Ecto neural progenitor cell (in vitro differentiated cells): ENCODE results near the gene NSMF.
"Not testable (repeated sequence)": the region's sequence is repeated elsewhere in the genome, so short reads cannot be mapped to it uniquely, and the experiment has no call there.

Experiments used
- DNase-seq: peaks from one replicate; pipeline ENCODE4 v3.0.0-alpha.2; 2018; ENCODE audit warnings: low spot score

Gene NSMF

DNA sequence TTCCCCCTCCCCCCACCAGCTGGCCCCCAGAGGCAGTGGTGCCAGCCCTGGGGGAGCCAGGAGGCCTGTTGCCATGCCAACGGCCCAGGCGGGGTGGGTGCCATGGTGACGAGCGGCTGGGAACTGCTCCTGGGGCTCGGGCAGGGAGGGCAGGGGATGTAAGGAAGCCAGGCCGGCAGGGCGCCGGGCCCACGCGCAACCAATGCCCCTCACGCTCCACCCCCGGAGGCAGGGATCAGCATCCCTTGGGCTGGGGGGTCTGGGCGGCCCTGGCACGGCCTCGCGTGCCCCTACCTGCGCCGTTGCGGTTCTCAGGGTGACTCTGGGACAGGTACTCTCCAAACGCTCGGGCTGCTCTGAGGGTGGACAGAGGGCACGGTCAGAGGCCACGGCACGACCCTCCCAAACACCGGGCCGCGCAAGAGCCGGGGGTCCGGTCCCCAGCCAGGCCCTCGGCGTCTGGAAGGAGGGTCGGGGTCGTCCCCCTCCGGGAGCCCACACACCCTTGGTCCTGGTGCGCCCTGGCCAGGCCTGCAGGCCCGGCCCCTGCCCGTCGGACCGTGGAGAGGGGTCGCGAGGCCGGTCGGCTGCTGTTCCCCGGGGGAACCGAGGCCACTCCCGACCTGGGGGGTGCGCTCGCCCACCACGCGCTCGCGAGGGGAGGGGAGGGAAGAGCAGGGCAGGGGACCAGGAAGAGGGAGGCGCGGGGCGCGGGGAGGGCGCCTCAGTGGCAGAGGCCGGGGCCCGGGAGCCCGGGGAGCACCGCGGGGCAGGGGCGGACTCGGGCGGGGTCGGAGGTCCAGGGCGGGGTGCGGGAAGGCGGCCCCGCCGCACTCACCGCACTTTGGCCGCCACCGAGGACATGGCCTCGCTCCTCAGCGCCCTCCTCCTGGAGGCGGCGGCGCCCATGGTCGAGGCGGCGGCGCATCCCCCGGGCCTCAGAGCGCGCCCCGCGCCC lies 661 bp downstream of the NSMF start:
- DNase-seq = peak; percentile 72

DNA sequence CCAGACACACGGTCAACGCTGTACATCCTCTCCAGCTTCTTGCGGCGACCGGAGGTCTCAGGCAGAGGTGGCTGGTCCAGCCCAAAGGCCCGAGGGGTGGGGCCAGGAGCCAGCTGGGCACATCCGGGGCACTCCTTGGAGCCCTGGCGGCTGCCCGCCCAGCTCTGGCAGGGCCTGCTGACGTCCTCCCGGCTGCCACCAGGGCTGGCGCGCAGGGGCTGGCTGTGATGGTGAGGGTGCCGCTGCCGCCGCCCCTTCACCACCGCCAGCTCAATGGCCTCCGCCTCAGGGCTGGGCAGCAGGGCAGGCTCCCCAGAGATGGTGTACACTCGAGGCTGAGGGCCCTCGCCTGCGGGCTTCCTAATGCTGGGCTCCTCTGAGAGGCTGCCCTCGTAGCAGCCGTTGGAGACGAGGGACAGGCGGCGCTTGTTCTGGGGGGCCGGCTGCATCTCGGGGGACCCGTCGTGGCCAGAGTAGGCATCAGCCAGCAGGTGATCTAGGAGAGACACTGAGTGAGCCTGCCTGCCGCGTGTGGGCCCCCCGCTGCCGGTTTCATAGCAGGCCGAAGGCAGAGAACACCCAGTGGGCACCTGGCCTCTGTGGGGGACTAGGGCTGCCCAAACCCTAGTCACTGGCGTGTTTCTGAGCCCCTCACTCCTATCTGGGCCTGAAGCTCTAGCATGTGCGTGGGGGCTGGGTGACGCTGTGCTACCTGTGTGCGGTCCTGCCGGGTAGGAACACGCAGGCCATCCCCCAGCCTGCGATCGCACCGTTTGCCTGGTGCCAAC lies 1.5 kb downstream of the NSMF start:
- DNase-seq = no peak

DNA sequence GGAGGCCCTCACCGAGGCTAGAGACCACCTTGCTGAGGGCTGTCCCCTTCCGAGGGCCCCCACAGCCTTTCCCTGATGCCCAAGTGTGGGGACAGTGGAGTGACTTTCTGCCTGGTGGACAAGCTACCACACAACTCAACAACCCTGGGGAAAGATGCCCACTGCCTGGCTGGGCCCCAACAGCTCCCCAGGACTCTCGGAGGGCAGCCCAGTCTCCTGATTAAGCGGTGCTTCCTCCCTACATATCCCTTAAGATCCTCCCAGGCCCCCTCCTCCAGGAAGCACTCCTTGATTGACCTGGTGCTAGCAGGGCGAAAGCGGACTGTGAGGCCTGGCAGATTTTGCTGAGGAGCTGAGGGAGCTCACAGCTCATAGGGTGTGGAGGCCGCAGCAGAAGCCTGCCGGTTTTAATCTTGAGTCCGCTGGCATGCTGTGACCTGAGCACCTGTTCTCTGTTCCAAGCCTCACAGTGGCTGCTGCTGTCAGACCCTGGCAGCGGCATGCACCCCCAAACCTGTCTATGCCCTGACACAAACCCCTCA lies 2.2 kb downstream of the NSMF start:
- no peak for DNase-seq

DNA sequence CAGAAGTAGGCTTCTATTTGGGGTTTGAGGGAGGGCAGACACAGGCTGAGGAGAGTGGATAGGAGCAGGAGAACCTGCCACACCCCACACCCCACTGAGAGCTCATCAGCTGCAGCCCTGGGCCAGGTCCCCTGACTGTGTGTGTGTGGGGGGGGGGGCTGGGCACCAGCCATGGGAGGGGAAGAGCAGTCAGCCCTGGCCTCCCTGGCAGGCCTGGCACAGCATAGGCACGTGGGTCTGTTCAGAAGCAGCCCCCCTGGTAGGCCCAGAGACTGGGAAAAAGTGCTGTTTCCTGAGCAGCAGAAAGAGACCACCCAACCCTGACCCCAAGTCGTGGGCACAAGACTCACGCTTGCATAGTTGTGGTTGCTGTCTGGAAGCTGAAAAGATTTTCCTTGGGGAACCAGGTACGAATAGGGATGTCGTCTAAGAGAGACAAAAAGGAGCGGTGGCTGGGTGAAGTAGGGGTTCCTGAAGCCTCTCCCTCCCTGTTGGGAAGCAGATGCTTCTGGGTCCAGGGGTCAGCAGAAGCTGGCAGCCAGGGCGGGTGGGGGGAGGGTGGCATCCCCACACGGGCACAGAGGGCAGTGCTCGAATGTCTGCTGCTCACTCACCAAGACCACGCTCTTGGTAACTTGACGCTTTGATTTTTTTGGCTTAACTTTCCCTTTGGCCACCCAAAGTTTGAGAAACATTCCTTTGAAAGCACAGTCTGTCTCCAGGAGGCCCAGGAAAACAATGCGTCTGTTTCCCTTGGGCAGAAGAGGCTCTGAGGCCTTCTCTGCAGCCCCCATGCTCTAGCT lies 2.9 kb downstream of the NSMF start:
- DNase-seq = no peak

DNA sequence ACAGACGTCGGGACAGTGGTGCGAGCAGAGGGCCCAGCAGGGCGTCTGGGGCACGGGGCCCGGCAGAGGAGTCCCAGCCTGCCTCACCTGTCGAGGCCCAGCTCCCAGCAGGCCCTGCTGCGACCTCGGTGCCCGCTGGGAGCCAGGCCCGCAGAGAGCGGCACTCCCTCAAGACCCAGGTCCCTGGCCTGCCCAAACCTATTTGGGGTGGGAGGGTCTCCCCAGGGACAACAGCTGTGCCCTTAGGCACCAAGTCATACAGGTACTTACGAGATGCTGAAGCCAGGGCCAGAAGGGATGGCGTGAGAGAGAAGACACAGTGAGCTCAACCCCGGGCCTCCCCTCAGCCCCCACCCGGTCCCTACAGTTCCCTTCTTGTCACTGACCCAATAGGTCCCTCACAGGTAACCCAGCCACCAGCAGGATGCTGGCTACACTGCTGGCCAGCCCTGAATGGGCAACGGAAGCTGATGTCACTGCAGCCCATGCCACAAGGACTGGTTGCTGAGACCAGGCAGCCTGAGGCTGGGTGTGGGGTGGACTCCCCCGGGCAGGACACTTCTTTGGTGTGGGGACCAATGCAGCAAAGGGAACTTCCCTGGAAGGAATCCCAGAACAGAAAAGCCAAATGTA lies 3.7 kb downstream of the NSMF start:
- DNase-seq = no peak

DNA sequence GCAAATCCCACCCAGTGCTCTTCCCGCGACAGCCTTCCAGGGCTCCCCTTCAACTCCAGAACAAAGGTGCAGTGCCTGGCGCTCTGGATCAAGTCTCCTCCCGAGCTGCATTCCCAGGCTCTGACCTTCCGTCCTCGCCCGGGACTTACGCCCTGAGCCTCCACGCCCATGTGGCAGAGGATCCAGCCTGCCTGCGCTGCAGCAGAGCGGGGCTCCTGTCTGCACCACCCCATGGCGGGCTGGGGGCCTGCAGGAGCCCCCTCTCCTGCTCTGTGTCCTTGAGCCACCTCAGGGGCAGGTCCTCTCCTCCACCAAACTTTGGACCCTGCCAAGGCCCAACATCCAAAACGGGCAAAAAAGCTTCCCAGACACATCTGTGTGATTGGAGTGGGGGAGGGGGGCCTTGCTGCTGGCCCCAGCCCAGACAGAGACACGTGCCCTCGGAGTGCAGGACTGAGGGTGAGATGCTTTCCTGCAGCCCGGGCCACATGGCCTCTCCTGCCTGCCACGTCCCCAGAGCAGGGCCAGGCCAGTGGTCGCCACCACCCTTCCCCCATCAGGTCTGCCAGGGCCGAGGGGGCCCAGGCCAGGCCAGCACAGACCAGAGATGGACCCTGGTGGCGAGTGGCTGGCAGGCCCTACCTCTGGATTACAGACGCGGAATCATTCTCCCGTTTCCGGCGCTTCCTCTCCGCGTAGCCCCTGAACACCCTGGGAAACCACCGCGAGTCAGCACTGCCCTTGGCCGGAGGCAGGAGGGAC lies 4.4 kb downstream of the NSMF start:
- DNase-seq = no peak

DNA sequence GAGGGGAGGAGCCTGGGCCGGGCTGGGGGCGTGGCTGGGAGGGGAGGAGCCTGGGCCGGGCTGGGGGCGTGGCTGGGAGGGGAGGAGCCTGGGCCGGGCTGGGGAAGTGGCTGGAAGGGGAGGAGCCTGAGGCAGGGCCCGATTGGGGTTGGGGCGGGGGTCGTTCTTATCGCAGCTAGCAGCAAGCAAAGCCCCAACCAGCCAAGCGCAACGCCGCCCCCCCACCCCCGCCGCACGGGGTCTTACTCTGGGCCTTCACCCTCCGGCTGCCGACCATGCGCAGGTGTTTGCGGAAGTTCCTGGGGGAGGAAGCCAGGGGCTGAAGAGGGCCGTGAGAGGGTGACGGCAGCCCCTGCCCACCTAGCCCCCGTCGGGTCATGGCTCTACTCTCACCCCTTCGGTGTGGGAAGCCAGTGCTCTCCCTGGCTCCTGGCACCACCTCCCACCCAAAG lies 5.0 kb downstream of the NSMF start:
- DNase-seq = peak; percentile 90

DNA sequence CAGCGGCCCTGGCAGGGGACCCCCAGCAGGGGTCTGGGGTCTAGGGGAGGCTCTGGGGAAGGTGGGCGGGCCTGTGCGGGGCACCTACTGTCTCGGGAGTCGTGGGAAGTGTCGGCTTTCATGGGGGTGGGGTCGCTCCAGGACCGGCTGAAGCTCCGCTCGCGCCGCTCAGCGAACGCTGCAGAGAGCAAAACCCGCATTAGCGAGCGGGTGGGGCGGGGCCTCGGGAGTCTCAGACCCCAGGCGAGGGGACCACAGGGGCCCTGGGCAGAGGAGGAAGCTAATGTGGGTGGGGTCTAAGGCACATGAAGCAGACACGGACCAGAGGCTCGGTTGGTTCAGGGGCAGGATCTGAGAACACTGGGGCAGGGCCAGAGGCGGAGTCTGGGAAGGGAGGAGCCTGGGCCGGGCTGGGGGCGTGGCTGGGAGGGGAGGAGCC lies 5.5 kb downstream of the NSMF start:
- DNase-seq = peak; percentile 92

DNA sequence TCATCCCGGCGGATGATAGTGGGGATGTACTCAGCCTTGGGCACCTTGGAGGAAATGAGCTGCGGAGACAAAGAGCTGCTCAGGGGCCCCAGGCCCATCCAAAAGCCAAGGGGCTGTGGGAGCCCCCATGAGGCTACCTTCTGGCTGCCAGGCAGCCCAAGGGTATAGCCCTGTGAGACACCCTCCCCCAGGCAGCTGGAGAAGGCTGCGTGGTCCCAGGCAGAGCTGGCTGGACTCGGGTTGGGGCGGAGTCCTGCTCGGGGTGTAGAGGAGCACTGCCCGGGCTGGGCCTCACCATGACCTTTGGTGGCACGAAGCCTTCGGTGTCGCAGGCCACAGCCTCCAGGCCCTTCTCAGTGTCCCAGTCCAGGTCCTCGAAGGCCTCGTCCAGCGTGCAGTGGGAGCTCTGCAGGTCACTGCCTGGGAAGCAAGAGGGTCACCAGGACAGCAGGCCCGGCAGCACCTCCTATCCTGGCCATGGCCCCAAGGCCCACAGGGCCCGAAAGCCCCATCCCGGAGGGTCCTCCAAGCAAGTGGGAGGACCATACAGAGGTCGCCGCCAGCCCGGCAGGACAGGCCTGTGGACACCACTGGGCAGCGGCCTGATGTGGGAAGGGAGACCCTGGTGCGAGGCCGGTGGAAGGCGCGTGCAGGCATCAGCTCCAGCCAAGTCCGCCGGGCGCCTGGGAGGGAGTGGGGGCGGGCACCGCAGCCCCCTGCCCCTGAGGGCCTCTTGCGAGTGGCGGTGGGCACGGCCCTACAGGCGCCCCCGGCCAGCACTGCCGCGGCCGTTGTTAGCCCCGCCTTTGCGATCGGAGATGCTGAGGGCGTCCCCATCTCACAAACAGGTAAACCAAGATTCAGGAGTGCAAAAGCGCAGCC lies 6.1 kb downstream of the NSMF start:
- no peak for DNase-seq

DNA sequence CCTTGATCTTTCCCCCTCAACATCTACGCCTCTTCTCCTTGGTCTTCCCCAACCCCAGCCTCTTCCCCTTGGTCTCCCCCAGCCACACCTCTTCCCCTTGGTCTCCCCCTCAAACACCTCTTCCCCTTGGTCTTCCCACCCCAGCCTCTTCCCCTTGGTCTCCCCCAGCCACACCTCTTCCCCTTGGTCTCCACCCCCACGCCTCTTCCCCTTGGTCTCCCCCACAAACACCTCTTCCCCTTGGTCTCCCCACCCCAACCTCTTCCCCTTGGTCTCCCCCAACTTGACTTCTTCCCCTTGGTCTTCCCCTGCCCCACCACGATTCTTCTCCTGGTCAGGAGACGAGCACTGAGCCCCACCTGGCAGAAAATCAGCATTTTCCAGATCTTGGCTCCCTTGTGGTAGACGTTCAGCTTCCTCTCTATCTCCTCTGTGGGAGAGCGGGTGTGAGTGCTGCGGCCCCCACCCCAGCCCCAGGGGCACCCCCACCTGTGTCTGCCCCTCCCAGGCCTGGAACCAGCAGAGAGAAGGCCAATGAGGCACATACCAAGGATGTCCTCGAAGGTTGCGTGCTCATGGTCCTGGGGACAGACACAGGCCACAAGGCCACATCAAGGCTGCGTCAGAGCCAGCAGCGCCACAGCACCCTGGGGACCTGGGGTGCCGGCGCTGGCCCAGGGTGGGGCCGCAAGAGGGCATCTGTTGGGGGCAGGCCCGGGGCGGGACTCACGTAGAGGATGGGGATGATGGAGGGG lies 7.0 kb downstream of the NSMF start:
- no peak for DNase-seq

DNA sequence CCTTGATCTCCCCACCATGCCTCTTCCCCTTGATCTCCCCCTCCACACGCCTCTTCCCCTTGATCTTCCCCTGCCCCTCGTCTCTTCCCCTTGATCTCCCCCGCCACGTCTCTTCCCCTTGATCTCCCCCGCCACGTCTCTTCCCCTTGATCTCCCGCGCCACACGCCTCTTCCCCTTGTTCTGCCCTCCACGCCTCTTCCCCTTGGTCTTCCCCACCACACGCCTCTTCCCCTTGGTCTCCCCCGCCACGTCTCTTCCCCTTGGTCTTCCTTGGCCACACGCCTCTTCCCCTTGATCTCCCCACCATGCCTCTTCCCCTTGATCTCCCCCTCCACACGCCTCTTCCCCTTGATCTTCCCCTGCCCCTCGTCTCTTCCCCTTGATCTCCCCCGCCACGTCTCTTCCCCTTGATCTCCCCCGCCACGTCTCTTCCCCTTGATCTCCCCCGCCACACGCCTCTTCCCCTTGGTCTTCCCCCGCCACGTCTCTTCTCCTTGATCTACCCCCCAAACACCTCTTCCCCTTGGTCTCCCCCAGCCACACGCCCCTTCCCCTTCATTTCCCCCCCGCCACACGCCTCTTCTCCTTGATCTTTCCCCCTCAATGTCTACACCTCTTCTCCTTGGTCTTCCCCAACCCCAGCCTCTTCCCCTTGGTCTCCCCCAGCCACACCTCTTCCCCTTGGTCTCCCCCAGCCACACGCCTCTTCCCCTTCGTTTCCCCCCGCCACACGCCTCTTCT lies 7.7 kb downstream of the NSMF start:
- not testable (repeated sequence) for DNase-seq

DNA sequence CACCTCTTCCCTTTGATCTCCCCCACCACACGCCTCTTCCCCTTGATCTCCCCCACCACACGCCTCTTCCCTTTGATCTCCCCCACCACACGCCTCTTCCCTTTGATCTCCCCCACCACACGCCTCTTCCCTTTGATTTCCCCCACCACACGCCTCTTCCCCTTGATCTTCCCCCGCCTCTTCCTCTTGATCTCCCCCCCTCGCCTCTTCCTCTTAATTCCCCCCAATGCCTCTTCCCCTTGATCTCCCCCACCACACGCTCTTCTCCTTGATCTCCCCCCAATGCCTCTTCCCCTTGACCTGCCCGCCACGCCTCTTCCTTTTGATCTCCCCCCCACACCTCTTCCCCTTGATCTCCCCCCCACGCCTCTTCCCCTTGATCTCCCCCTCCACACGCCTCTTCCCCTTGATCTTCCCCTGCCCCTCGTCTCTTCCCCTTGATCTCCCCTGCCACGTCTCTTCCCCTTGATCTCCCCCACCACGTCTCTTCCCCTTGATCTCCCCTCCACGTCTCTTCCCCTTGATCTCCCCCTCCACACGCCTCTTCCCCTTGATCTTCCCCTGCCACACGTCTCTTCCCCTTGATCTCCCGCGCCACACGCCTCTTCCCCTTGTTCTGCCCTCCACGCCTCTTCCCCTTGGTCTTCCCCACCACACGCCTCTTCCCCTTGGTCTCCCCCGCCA lies 8.5 kb downstream of the NSMF start:
- not testable (repeated sequence) for DNase-seq

DNA sequence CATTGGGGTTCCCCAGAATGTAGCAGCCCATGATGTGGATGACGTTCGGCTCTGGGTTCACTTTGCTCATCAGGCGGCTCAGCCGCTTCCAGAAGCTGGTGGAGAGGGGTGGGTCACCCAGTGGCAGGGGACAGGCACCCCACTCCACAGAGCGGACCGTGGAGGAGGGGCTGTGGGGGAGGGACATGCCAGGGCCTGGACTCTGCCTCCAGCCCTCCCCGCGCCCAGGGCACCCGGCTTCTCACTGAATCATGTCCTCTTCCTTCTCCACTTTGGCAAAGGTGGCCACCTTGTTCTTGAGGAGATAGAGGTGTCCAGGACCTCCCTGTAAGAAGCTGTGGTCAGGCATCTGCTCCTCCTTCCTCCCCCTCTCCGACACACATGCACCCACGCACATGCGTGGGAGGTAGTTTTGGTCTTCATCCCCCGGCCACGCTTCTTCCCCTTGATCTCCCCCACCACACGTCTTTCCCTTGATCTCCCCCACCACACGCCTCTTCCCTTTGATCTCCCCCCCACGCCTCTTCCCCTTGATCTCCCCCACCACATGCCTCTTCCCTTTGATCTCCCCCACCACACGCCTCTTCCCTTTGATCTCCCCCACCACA lies 9.1 kb downstream of the NSMF start:
- DNase-seq = no peak

DNA sequence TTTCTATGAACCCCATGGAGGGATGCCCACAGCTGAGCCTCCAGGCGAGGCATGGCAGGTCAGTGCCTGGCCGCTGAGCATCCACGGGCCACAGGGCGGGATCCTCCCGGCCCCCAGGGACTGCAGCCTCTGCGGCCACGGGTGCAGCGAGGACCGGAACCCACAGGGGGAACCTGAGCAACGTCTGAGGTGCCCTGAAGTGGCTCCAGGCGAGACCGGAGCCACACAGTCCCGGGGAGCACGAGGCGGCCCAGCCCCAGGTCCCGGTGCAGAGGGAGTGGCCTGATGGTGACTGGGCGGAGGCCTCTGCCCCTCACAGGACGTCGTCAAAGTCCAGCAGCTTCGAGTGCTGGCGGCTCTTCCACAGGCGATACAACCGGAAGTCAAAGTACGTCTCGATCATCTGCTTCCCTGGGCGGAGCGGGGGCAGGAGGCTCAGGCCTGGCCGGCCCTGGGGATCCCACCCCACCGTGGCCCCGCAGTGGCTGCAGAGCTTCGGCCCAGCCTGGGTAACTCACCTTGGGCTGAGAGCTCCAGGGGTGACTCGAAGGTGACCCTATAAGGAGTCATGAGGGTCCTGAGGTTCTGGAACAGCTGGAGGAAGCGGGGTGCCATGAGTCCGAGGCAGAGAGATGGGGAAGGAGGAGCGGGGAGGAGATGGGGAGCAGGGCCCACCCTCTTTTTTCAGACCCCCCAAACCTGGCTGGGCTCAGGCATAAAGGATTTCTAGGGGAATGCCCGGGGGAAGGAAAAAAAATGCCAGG lies 9.9 kb downstream of the NSMF start:
- no peak for DNase-seq

DNA sequence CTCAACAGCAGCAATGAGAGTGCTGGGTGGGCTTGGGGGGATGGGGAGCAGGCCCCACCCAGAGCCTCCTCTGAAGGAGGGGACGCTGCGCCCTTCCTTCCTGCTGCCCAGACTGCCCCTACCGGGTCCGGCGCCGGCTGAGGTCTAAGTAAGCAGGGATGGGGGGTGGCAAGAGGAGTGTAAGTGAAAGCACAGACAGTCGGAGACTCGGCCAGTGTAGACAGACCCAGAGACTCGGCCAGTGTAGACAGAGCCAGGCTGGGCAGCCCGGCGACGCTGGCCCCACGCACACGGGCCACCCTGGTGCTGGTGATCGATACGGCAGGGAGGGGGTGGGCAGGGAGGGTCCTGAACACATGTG lies 10.6 kb downstream of the NSMF start:
- no peak for DNase-seq
